Muscle layer of colon (tissue), 2 donors: ENCODE measurements around the gene GABRD.

Experiments used
- H3K27ac ChIP-seq: one replicate; pipeline ENCODE4 v1.7.0; 2013; ENCODE audit warnings: low read depth, mild to moderate bottlenecking, low read length, moderate library complexity
- H3K27me3 ChIP-seq, 2 donors: one replicate each; pipeline ENCODE4 v1.7.0; 2013; ENCODE audit warnings: low read length in 2 of 2, mild to moderate bottlenecking in 2 of 2; ENCODE audit not compliant: insufficient read depth in 2 of 2, control insufficient read depth in 1 of 2
- H3K36me3 ChIP-seq: one replicate; pipeline ENCODE4 v1.7.0; 2013; ENCODE audit warnings: mild to moderate bottlenecking, low read length; ENCODE audit not compliant: insufficient read depth
- H3K4me1 ChIP-seq: one replicate; pipeline ENCODE4 v1.7.0; 2013; ENCODE audit warnings: mild to moderate bottlenecking, low read length; ENCODE audit not compliant: insufficient read depth
- H3K4me3 ChIP-seq, 2 donors: one replicate each; pipeline ENCODE4 v1.7.0; 2013; ENCODE audit warnings: low read length in 2 of 2, low read depth in 1 of 2, mild to moderate bottlenecking in 1 of 2, moderate library complexity in 1 of 2
- H3K9ac ChIP-seq: one replicate; pipeline ENCODE4 v1.7.0; 2013; ENCODE audit warnings: low read length
- H3K9me3 ChIP-seq: one replicate; pipeline ENCODE4 v1.7.0; 2013; ENCODE audit warnings: mild to moderate bottlenecking, low read length
- donor health status: abdominal sarcoma.
- donor health status: Adenocarcinoma of cecum.

Gene GABRD

GRCh38 chr1:2067981-2068380 is 48.8 kb downstream of the GABRD start:
- Histone ChIP-seq H3K9me3 (no peaks in the 10 kb centered on the region), H3K36me3 (no peaks in the 10 kb centered on the region), H3K9ac (no peak overlapping the region), H3K4me1 (no peaks in the 10 kb centered on the region), H3K27me3 (peaks cover 0 to 25% of the 10 kb centered on the region in 2 donors), H3K4me3 (no peak overlapping the region), H3K27ac (no peak overlapping the region)

DNA sequence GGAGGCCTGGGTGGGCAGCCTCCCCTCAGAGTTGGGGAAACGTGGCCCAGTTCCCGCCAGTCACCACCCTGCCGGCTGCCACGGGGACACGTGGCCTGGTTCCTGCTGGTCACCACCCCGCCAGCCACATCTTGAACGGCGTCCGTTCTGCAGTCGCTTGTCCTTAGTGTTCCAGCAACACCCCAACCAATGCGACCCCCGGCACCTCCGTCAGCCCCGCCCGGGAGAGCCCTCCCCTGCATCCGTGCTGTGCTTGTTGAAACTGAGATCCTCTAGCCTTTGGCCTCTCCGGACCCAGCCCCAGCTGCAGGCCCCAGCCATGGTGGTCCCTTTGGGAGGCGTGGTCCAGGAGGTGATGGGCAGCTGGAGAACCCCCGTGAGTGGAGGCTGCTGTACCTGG is 49.8 kb downstream of the GABRD start:
- Histone ChIP-seq H3K4me3 (no peak overlapping the region), H3K9me3 (no peaks in the 10 kb centered on the region), H3K4me1 (no peaks in the 10 kb centered on the region), H3K27ac (no peak overlapping the region), H3K9ac (no peak overlapping the region), H3K36me3 (no peaks in the 10 kb centered on the region), H3K27me3 (peaks cover 0 to 30% of the 10 kb centered on the region in 2 donors)

DNA sequence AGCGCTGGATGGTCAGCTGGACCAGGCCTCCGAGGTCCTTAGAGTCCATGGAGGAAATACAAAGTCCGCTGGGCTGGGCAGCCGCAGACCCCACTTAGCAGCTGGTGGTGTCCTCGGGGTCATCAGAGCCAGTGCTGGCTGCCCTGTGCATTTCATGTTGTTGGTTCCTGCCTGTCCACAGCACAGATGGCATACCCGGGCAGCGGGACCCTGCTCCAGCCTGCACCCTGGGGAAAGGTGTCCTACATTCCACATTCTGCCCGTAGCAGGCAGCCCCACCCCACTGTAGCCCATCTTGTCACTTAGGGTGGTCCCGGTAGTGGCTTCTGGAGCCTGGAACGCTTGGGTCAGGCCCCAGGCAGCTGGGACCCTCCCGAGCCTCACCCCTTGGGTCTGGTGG is 50.9 kb downstream of the GABRD start:
- H3K36me3 ChIP-seq: no peaks in the 10 kb centered on the region
- H3K27ac ChIP-seq: no peak overlapping the region
- H3K9me3 ChIP-seq: no peaks in the 10 kb centered on the region
- no peak overlapping the region for H3K4me3 ChIP-seq
- no peak overlapping the region for H3K9ac ChIP-seq
- H3K27me3 ChIP-seq: peaks cover 0 to 38% of the 10 kb centered on the region in 2 donors
- H3K4me1 ChIP-seq: no peaks in the 10 kb centered on the region

DNA sequence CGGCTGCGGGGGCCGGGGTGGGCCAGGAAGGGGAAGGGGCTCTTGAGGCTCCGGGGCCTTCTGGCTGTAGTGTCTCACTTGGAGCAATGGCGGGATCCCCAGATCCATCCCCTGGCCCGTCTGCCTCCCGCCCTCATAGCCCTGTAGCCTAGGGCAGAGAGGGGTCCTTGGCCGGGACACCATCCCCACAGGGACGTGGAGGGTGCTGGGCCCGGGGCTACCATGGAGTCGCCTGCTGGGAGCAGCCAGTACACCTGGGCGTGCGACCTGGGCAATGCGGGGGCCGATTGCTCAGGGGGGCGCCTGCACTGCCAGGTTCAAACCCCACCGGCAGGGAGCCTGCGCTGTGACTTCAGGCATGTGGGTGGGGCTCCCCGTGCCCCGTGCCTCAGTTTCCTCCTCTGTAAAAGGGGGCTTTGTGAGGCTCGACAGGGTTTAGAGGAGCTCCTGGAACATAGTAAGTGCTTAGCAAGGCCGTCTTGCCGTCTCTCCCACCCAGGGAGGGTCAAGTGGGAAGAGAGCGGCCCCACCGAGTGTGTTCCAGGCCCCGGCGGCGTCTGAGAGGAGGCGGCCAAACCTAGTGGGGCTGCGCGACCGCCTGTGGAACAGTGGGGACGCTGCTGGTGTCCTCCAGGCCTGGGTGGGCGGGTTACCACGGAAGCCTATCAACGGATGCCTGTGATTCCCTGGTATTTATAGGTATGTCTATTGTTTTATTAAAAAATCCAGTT is 51.8 kb downstream of the GABRD start:
- Histone ChIP-seq H3K4me3 (no peak overlapping the region), H3K27me3 (peaks cover 0 to 43% of the 10 kb centered on the region in 2 donors), H3K27ac (no peak overlapping the region), H3K4me1 (no peaks in the 10 kb centered on the region), H3K36me3 (no peaks in the 10 kb centered on the region), H3K9ac (no peak overlapping the region), H3K9me3 (no peaks in the 10 kb centered on the region)

GRCh38 chr1:2072109-2072806 is 53.1 kb downstream of the GABRD start:
- no peak overlapping the region for H3K27ac ChIP-seq
- no peaks in the 10 kb centered on the region for H3K9me3 ChIP-seq
- H3K9ac ChIP-seq: no peak overlapping the region
- H3K36me3 ChIP-seq: no peaks in the 10 kb centered on the region
- H3K4me1 ChIP-seq: no peaks in the 10 kb centered on the region
- H3K4me3 ChIP-seq: no peak overlapping the region
- peaks cover 0 to 43% of the 10 kb centered on the region in 2 donors for H3K27me3 ChIP-seq

DNA sequence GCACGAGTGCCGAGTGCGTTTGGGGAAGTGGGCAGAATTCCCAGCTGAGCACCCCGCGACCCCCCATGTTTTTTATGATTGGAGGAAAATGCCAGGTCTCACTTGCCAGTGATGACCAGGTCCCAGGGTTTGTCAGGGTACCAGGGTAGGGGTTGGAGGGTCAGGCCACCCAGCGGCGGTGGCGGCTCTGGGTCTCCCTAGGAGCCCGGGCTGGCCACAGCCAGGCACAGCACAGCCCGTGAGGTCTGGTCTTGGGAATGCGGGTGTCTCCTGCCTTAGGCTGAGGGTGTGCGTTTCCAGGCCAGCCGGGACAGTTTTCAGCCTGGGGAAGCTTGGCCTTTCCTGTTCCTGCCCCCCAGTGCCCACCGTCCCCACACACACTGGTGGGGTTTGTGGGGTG is 53.7 kb downstream of the GABRD start:
- Histone ChIP-seq H3K4me3 (no peak overlapping the region), H3K27me3 (peaks cover 0 to 43% of the 10 kb centered on the region in 2 donors), H3K9ac (no peak overlapping the region), H3K27ac (no peak overlapping the region), H3K4me1 (no peaks in the 10 kb centered on the region), H3K9me3 (peaks cover 4% of the 10 kb centered on the region), H3K36me3 (no peaks in the 10 kb centered on the region)

DNA sequence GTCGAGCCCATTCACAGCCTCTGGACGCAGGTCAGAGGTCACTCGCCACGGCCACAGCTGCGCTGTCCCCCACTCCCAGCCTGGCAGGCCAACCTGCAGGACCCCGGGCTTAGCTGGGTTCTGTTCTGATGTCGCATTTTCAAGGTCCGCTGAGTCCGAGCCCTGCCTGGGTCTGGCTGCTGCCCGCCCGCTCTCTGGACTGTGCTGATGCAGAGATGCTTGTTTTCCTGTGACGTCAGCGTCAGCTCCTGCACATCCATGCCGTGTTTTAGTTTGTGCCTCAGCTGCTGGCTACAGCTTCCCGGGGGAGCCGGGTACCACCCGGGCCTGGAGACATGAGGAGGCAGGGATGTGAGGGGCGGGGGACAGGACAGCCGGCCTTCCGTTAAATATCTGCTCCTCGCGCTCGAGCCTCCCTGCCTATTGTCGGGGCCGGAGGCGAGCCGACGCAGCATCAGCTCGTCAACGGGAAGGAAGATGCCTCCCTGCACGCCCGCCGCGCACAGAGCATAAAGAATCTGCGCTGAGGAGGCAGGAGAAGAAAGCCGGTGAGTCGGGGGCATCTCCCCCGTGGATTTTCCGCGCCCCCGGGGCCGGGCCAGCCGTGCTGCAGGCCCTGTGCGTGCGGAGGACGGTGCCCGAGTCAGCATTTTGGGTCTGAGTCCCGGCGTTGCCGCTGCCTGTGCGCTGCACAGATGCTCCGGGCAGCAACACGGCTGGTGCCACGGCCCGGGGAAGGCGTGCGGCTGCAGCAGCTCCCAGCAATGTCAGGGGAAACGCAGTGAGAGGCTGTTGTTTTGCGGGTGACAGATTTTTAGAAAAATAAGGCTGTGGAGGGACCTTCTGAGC is 54.5 kb downstream of the GABRD start:
- H3K36me3 ChIP-seq: no peaks in the 10 kb centered on the region
- H3K9ac ChIP-seq: no peak overlapping the region
- H3K4me1 ChIP-seq: no peaks in the 10 kb centered on the region
- H3K27me3 ChIP-seq: peaks cover 0 to 43% of the 10 kb centered on the region in 2 donors
- H3K9me3 ChIP-seq: peaks cover 6% of the 10 kb centered on the region
- H3K27ac ChIP-seq: no peak overlapping the region
- H3K4me3 ChIP-seq: peak overlapping the region in 1 of 2 donors; percentile 27

DNA sequence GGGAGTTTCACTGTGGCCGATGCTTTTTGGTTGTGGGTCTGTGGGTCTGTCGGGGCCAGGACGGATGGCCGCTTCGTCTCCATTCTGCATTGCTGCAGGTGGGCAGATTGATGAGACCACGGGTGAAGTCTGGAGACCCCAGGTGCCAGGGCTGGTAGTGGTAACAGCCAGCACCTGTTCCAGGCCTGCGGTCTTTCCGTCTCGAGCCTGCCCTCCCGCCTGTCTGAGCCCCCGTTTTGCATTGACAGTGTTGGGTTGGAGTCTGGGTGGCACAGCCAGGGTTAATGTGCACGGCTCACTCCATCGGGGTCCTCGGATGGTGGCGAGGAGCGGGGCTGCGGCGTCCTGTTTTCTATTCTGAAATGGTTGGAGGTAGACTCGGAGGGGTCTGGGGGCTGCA is 55.3 kb downstream of the GABRD start:
- peaks cover 9% of the 10 kb centered on the region for H3K9me3 ChIP-seq
- H3K27ac ChIP-seq: no peak overlapping the region
- H3K9ac ChIP-seq: no peak overlapping the region
- H3K4me3 ChIP-seq: no peak overlapping the region
- peaks cover 0 to 40% of the 10 kb centered on the region in 2 donors for H3K27me3 ChIP-seq
- H3K36me3 ChIP-seq: no peaks in the 10 kb centered on the region
- H3K4me1 ChIP-seq: no peaks in the 10 kb centered on the region

DNA sequence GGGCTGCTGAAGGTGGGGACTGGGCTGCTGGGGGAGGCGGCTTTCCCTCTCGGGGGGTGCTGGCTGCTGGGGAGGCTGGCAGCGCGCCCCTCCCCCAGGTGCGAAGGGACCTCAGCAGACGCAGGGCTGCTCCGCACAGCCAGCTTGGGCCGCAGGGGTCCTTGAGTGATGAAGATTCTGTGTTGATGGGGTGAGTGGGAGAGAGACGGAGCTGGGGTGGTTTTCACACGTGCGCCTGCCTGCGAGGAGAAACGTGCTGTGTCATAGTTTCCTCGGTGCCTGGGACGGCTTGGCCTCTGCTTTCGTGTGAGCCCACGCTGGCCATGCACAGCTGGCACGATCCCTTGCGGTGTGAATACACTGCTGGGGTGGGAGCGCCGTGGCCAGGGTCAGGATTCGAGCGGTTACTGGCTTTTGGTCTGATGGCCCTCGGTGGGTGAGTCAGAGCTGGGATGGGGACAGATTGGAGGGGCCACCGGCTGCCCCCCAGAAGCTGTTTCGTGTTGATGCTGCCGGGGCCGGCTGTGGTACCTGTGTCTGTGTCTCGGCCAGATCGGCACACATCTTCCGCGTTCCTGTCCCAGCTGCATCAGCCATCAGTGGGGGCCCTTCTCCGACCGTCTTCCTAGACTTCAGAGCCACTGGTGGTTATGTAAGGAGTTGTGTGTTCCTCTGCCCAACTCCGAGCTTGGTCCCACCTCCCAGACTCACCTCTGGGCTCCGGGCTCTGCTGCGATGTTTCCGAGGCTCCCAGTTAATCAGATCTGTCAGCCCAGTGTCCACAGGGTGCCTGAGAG is 56.0 kb downstream of the GABRD start:
- H3K4me3 ChIP-seq: no peak overlapping the region
- H3K27me3 ChIP-seq: peaks cover 0 to 32% of the 10 kb centered on the region in 2 donors
- no peaks in the 10 kb centered on the region for H3K4me1 ChIP-seq
- no peak overlapping the region for H3K9ac ChIP-seq
- H3K36me3 ChIP-seq: no peaks in the 10 kb centered on the region
- H3K9me3 ChIP-seq: peaks cover 12% of the 10 kb centered on the region
- H3K27ac ChIP-seq: no peak overlapping the region

GRCh38 chr1:2076826-2077225 is 57.7 kb downstream of the GABRD start:
- Histone ChIP-seq H3K9me3 (peaks cover 12% of the 10 kb centered on the region), H3K4me3 (no peak overlapping the region), H3K36me3 (no peaks in the 10 kb centered on the region), H3K4me1 (no peaks in the 10 kb centered on the region), H3K27ac (no peak overlapping the region), H3K27me3 (peaks cover 0 to 23% of the 10 kb centered on the region in 2 donors), H3K9ac (no peak overlapping the region)

DNA sequence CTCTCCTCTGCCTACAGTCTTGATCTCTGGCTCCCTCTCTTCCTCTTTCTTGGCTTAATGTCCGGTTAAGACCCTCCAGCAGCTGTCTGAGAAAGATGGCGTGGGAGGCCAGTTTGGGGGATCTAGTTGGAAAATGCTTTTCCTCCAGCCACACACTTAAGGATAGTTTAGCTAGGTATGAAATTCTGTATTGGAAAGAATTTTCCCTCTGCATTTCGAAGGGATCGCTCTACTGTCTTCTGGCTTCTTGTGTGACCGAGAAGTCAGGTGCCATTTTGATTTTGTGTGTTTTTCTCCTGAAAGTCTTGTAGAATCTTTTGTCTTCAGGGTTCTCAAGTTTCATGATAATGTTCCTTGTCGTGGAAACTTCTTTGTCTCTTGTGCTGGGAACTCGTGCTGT is 59.0 kb downstream of the GABRD start:
- H3K9ac ChIP-seq: no peak overlapping the region
- H3K4me3 ChIP-seq: no peak overlapping the region
- H3K27me3 ChIP-seq: peaks cover 0 to 17% of the 10 kb centered on the region in 2 donors
- H3K4me1 ChIP-seq: no peaks in the 10 kb centered on the region
- no peak overlapping the region for H3K27ac ChIP-seq
- H3K36me3 ChIP-seq: no peaks in the 10 kb centered on the region
- H3K9me3 ChIP-seq: peaks cover 12% of the 10 kb centered on the region
